ENCODE data around the gene PPP1R14D. TPM values are rescaled to one million over a fixed set of nuclear protein-coding genes. Genes with fewer than 3 reads are reported as not detected.

PPP1R14D gene
- total RNA-seq, 4 donors from 2014 or later: not detected

- Histone ChIP-seq H3K27me3 (no peaks in the 10 kb centered on the region), H3K4me3 (no peak overlapping the region), H3K4me1 (no peaks in the 10 kb centered on the region), H3K36me3 (no peaks in the 10 kb centered on the region), H3K9me3 (no peaks in the 10 kb centered on the region), H3K27ac (no peak overlapping the region)
- TF ChIP-seq POLR2A (IDR thresholded peaks at IDR 0.05) (no peak), CTCF (IDR thresholded peaks at IDR 0.05) (no peak), EP300 (IDR thresholded peaks at IDR 0.05) (no peak), POLR2AphosphoS5 (IDR thresholded peaks at IDR 0.05) (no peak)
- WGBS: 68% methylated on average over 5 of the region's 7 CpGs
- no peak for DNase-seq (ENCODE audit: low spot score in 2 of 2)
Measured at GRCh38 chr15:40829115-40829514, 607 bp upstream of the PPP1R14D start.

GRCh38 chr15:40826423-40827075 lies 2.0 kb downstream of the PPP1R14D start:
- no peak for TF ChIP-seq POLR2AphosphoS5 (IDR thresholded peaks at IDR 0.05)
- no peak for TF ChIP-seq EP300 (IDR thresholded peaks at IDR 0.05)
- no peak for TF ChIP-seq POLR2A (IDR thresholded peaks at IDR 0.05)
- TF ChIP-seq CTCF (IDR thresholded peaks at IDR 0.05): no peak
- H3K4me1 ChIP-seq: no peaks in the 10 kb centered on the region
- H3K4me3 ChIP-seq: no peak overlapping the region
- no peak overlapping the region for H3K27ac ChIP-seq
- no peak for DNase-seq (ENCODE audit: low spot score in 2 of 2)
- 59% methylated on average over 4 of the region's 4 CpGs for WGBS
- H3K9me3 ChIP-seq: no peaks in the 10 kb centered on the region
- no peaks in the 10 kb centered on the region for H3K36me3 ChIP-seq
- no peaks in the 10 kb centered on the region for H3K27me3 ChIP-seq

- DNase-seq (ENCODE audit: low spot score in 2 of 2): no peak
- 77% methylated on average over 5 of the region's 5 CpGs for WGBS
- Histone ChIP-seq H3K9me3 (no peaks in the 10 kb centered on the region), H3K27ac (no peak overlapping the region), H3K36me3 (no peaks in the 10 kb centered on the region), H3K4me1 (no peaks in the 10 kb centered on the region), H3K27me3 (no peaks in the 10 kb centered on the region), H3K4me3 (no peak overlapping the region)
- TF ChIP-seq POLR2AphosphoS5 (IDR thresholded peaks at IDR 0.05) (no peak), EP300 (IDR thresholded peaks at IDR 0.05) (no peak), POLR2A (IDR thresholded peaks at IDR 0.05) (no peak), CTCF (IDR thresholded peaks at IDR 0.05) (no peak)
Measured at GRCh38 chr15:40825661-40826422, 2.7 kb downstream of the PPP1R14D start.

GRCh38 chr15:40823572-40824343 lies 4.8 kb downstream of the PPP1R14D start:
- no peaks in the 10 kb centered on the region for H3K9me3 ChIP-seq
- no peak overlapping the region for H3K4me3 ChIP-seq
- H3K27ac ChIP-seq: no peak overlapping the region
- WGBS: 96% methylated on average over 1 of the region's 1 CpG
- H3K4me1 ChIP-seq: no peaks in the 10 kb centered on the region
- no peaks in the 10 kb centered on the region for H3K36me3 ChIP-seq
- H3K27me3 ChIP-seq: no peaks in the 10 kb centered on the region
- DNase-seq (ENCODE audit: low spot score in 2 of 2): no peak
- no peak for TF ChIP-seq CTCF (IDR thresholded peaks at IDR 0.05)
- TF ChIP-seq POLR2AphosphoS5 (IDR thresholded peaks at IDR 0.05): no peak
- no peak for TF ChIP-seq POLR2A (IDR thresholded peaks at IDR 0.05)
- TF ChIP-seq EP300 (IDR thresholded peaks at IDR 0.05): no peak

- Histone ChIP-seq H3K4me1 (no peaks in the 10 kb centered on the region), H3K27ac (no peak overlapping the region), H3K4me3 (no peak overlapping the region), H3K9me3 (no peaks in the 10 kb centered on the region), H3K27me3 (no peaks in the 10 kb centered on the region), H3K36me3 (no peaks in the 10 kb centered on the region)
- WGBS: 85% methylated on average over 2 of the region's 2 CpGs
- DNase-seq (ENCODE audit: low spot score in 2 of 2): no peak
- no peak for TF ChIP-seq CTCF (IDR thresholded peaks at IDR 0.05)
- no peak for TF ChIP-seq POLR2AphosphoS5 (IDR thresholded peaks at IDR 0.05)
- no peak for TF ChIP-seq EP300 (IDR thresholded peaks at IDR 0.05)
- no peak for TF ChIP-seq POLR2A (IDR thresholded peaks at IDR 0.05)
Measured at GRCh38 chr15:40821195-40821594, 7.3 kb downstream of the PPP1R14D start.
